NCI-H1417 treated with DMSO at 0.1 percent for 48 hours (cell line): ENCODE data around the gene ARHGEF37.

Experiments
- DNase-seq: peaks from one replicate; lab custom pipeline; 2025; lab: John Stamatoyannopoulos, UW

ARHGEF37 gene

GRCh38 chr5:149600932-149601331 is 19.6 kb downstream of the ARHGEF37 start:
- DNase-seq: no peak

- no peak for DNase-seq
These were observed 21.9 kb downstream of the ARHGEF37 start for GRCh38 chr5:149603210-149603609.

GRCh38 chr5:149603920-149604319 is 22.6 kb downstream of the ARHGEF37 start:
- DNase-seq: no peak

GRCh38 chr5:149604321-149604720 is 23.0 kb downstream of the ARHGEF37 start:
- no peak for DNase-seq

- DNase-seq: no peak
These were observed 24.2 kb downstream of the ARHGEF37 start for GRCh38 chr5:149605354-149605997.

GRCh38 chr5:149605998-149606724 is 24.9 kb downstream of the ARHGEF37 start:
- no peak for DNase-seq

GRCh38 chr5:149608936-149609545 is 27.7 kb downstream of the ARHGEF37 start:
- DNase-seq: no peak

- DNase-seq: no peak
These were observed 28.4 kb downstream of the ARHGEF37 start for GRCh38 chr5:149609640-149610219.

GRCh38 chr5:149610589-149611255 is 29.4 kb downstream of the ARHGEF37 start:
- DNase-seq: no peak

- no peak for DNase-seq
These were observed 30.0 kb downstream of the ARHGEF37 start for GRCh38 chr5:149611326-149611725.

- no peak for DNase-seq
These were observed 33.0 kb downstream of the ARHGEF37 start for GRCh38 chr5:149614034-149614907.

GRCh38 chr5:149615976-149616375 is 34.7 kb downstream of the ARHGEF37 start:
- no peak for DNase-seq

GRCh38 chr5:149616727-149617285 is 35.5 kb downstream of the ARHGEF37 start:
- DNase-seq: no peak

- DNase-seq: no peak
These were observed 36.5 kb downstream of the ARHGEF37 start for GRCh38 chr5:149617760-149618306.

- DNase-seq: no peak
These were observed 37.4 kb downstream of the ARHGEF37 start for GRCh38 chr5:149618581-149619248.

- no peak for DNase-seq
These were observed 40.3 kb downstream of the ARHGEF37 start for GRCh38 chr5:149621415-149622098.

- no peak for DNase-seq
These were observed 41.2 kb downstream of the ARHGEF37 start for GRCh38 chr5:149622466-149622865.

GRCh38 chr5:149623473-149623872 is 42.2 kb downstream of the ARHGEF37 start:
- DNase-seq: no peak

- DNase-seq: no peak
These were observed 45.8 kb downstream of the ARHGEF37 start for GRCh38 chr5:149627070-149627469.

GRCh38 chr5:149628221-149628620 is 46.9 kb downstream of the ARHGEF37 start:
- DNase-seq: no peak
